ENCODE measurements around the gene LRWD1.

DNA sequence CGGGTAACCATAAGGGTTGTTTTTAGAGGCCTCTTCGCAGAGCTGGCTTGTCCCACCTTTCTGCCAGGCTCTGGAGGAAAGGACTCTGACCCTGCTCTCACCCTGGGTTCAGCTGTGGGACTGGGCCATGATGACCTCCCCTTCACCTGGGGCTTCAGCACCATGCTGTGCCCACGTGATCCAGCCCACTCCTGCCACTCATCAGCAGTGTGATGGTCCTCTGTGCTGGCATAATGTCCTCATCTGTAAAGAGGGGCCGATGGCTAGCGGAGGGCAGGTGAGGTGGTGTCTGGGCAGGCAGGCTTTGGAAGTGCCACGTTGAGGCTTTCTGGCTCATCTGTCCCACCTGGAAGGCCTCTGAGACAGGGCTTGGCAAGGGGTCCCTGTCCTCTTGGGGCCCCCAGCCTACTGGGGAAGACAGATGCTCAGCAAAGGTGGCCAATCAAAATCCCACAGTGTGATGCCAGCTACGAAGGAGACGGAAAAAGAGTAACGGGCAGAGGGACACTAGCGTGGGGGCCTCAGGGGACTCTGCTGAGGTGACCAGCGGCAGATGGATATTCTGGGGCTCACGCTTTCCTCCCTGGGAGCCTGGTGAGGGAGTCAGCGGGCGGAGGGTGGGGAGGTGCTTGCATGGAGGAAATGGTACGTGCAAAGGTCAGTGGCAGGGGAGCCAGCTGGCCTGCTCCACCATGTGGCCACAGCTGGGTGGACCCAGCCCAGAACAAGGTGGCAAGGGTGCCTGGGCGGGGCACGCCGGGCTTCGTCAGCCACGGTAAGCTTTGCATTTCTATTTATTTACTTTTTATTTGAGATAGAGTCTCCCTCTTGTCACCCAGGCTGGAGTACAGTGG lies 5.4 kb downstream of the LRWD1 start:
- no peak for TF ChIP-seq EZH2 (IDR thresholded peaks at IDR 0.05; ENCODE audit: borderline replicate concordance, low read depth, low read length, severe bottlenecking)
- TF ChIP-seq, protein P1, sequence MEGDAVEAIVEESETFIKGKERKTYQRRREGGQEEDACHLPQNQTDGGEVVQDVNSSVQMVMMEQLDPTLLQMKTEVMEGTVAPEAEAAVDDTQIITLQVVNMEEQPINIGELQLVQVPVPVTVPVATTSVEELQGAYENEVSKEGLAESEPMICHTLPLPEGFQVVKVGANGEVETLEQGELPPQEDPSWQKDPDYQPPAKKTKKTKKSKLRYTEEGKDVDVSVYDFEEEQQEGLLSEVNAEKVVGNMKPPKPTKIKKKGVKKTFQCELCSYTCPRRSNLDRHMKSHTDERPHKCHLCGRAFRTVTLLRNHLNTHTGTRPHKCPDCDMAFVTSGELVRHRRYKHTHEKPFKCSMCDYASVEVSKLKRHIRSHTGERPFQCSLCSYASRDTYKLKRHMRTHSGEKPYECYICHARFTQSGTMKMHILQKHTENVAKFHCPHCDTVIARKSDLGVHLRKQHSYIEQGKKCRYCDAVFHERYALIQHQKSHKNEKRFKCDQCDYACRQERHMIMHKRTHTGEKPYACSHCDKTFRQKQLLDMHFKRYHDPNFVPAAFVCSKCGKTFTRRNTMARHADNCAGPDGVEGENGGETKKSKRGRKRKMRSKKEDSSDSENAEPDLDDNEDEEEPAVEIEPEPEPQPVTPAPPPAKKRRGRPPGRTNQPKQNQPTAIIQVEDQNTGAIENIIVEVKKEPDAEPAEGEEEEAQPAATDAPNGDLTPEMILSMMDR (IDR thresholded peaks at IDR 0.05; ENCODE audit: borderline replicate concordance, extremely low read depth, low read length, poor library complexity, severe bottlenecking), result no peak
